ENCODE data around the gene TERB1. TPM values are rescaled to one million over a fixed set of nuclear protein-coding genes. Genes with fewer than 3 reads are reported as not detected.

The TERB1 gene
- total RNA-seq, 1 donor from 2014 or later = 0.41 TPM

DNA sequence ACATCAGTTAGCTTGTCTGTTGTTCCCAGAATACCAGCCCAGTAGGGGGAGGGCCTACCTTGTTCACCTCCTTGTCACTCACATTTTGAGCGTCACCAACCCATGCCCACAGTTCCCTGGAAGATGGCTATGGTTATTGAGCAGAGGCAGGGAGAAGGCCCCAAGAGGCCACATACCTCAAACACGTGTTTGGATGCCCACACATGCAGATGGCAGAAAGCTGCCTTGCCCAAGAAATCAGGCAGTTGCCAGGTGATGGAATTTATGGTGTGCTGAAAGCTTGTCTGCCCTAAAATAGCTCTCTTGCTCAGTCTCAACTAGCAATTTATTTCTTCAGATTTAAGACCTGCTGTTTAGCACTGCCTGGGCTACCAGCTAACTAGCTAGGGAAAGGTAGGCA, 88.3 kb downstream of the TERB1 start:
- FAIRE-seq (no peak), DNase-seq (ENCODE audit: low spot score in 2 of 2) (no peak)

- DNase-seq (ENCODE audit: low spot score in 2 of 2) = no peak
- FAIRE-seq = no peak
Measured at GRCh38 chr16:66712512-66712911, 88.9 kb downstream of the TERB1 start.

GRCh38 chr16:66711581-66711980, 89.8 kb downstream of the TERB1 start:
- no peak for FAIRE-seq

GRCh38 chr16:66706506-66706880, 94.9 kb downstream of the TERB1 start:
- no peak for DNase-seq (ENCODE audit: low spot score in 2 of 2)
- no peak for FAIRE-seq

More at GRCh38 chr16:66711581-66711980, 89.8 kb downstream of the TERB1 start:
- DNase-seq (ENCODE audit: low spot score in 2 of 2) = no peak

- DNase-seq (ENCODE audit: low spot score in 2 of 2) (peak in 1 of 2 donors; percentile 35), FAIRE-seq (no peak)
Measured at GRCh38 chr16:66705790-66706505, 95.4 kb downstream of the TERB1 start.

Other genes starting within 250 kb of the TERB1 start
- gene CKLF, start 249.0 kb downstream of the TERB1 start, total RNA-seq = 33.0 TPM
- gene CMTM1, start 235.1 kb downstream of the TERB1 start, total RNA-seq = 4.1 TPM
- gene CMTM2, start 222.1 kb downstream of the TERB1 start, total RNA-seq = not detected
- gene CMTM3, start 196.9 kb downstream of the TERB1 start, total RNA-seq = 3.3 TPM
- 51.0 TPM for gene CMTM4, start 104.8 kb downstream of the TERB1 start, total RNA-seq
- 183 TPM for gene DYNC1LI2, start 50.0 kb downstream of the TERB1 start, total RNA-seq
- 110 TPM for gene NAE1, start 29.4 kb upstream of the TERB1 start, total RNA-seq
- gene CA7, start 42.8 kb upstream of the TERB1 start, total RNA-seq = not detected
- 8.6 TPM for gene PDP2, start 78.9 kb upstream of the TERB1 start, total RNA-seq
- gene CDH16, start 117.3 kb upstream of the TERB1 start, total RNA-seq = not detected
- 2.4 TPM for gene RRAD, start 124.0 kb upstream of the TERB1 start, total RNA-seq
- gene CIAO2B, start 132.8 kb upstream of the TERB1 start, total RNA-seq = 105 TPM
- 22.8 TPM for gene CES2, start 133.9 kb upstream of the TERB1 start, total RNA-seq
- gene CES3, start 159.7 kb upstream of the TERB1 start, total RNA-seq = under 0.01 TPM
- 9.0 TPM for gene CES4A, start 187.0 kb upstream of the TERB1 start, total RNA-seq
- 55.0 TPM for gene CBFB, start 227.6 kb upstream of the TERB1 start, total RNA-seq

All from frontal cortex (tissue), 4 donors.